ENCODE results near the gene AIFM1.

DNA sequence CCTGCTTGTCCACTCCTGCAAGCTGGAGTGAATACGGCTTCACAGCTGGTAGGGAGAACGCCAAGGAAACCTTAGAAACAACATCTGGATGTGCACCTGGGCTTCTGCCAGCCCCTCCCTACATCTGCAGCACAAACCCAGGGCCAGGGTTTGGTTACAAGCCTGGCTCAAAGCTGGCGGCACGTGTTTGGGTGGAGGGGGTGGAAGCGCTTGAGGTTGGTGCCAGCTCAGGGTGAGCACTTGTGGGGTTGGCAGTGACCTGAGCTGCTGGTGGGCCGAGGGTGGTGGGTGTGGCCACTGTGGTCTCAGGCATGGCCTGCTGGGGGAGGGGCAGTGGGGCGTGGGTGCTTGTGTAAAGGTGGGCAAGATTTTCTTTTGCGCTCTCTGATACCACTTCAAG is 70.9 kb downstream of the AIFM1 start:
- TF ChIP-seq, protein P1, sequence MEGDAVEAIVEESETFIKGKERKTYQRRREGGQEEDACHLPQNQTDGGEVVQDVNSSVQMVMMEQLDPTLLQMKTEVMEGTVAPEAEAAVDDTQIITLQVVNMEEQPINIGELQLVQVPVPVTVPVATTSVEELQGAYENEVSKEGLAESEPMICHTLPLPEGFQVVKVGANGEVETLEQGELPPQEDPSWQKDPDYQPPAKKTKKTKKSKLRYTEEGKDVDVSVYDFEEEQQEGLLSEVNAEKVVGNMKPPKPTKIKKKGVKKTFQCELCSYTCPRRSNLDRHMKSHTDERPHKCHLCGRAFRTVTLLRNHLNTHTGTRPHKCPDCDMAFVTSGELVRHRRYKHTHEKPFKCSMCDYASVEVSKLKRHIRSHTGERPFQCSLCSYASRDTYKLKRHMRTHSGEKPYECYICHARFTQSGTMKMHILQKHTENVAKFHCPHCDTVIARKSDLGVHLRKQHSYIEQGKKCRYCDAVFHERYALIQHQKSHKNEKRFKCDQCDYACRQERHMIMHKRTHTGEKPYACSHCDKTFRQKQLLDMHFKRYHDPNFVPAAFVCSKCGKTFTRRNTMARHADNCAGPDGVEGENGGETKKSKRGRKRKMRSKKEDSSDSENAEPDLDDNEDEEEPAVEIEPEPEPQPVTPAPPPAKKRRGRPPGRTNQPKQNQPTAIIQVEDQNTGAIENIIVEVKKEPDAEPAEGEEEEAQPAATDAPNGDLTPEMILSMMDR (conservative IDR thresholded peaks at IDR 0.05; ENCODE audit: low read depth in 2 of 2) = no peak
- TF ChIP-seq POLR2AphosphoS5 (IDR thresholded peaks at IDR 0.05; ENCODE audit: low read depth) (no peak), EZH2 (IDR thresholded peaks at IDR 0.05; ENCODE audit: low read depth, unreplicated experiment) (no peak), NANOG (IDR thresholded peaks at IDR 0.05; ENCODE audit: borderline replicate concordance) (no peak), JUNB (IDR thresholded peaks at IDR 0.05; ENCODE audit: unreplicated experiment) (no peak), EZH2phosphoT487 (IDR thresholded peaks at IDR 0.05; ENCODE audit: unreplicated experiment) (no peak)
- TF ChIP-seq, protein P2, sequence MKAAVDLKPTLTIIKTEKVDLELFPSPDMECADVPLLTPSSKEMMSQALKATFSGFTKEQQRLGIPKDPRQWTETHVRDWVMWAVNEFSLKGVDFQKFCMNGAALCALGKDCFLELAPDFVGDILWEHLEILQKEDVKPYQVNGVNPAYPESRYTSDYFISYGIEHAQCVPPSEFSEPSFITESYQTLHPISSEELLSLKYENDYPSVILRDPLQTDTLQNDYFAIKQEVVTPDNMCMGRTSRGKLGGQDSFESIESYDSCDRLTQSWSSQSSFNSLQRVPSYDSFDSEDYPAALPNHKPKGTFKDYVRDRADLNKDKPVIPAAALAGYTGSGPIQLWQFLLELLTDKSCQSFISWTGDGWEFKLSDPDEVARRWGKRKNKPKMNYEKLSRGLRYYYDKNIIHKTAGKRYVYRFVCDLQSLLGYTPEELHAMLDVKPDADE (IDR thresholded peaks at IDR 0.05) = no peak
- TF ChIP-seq, protein P3, sequence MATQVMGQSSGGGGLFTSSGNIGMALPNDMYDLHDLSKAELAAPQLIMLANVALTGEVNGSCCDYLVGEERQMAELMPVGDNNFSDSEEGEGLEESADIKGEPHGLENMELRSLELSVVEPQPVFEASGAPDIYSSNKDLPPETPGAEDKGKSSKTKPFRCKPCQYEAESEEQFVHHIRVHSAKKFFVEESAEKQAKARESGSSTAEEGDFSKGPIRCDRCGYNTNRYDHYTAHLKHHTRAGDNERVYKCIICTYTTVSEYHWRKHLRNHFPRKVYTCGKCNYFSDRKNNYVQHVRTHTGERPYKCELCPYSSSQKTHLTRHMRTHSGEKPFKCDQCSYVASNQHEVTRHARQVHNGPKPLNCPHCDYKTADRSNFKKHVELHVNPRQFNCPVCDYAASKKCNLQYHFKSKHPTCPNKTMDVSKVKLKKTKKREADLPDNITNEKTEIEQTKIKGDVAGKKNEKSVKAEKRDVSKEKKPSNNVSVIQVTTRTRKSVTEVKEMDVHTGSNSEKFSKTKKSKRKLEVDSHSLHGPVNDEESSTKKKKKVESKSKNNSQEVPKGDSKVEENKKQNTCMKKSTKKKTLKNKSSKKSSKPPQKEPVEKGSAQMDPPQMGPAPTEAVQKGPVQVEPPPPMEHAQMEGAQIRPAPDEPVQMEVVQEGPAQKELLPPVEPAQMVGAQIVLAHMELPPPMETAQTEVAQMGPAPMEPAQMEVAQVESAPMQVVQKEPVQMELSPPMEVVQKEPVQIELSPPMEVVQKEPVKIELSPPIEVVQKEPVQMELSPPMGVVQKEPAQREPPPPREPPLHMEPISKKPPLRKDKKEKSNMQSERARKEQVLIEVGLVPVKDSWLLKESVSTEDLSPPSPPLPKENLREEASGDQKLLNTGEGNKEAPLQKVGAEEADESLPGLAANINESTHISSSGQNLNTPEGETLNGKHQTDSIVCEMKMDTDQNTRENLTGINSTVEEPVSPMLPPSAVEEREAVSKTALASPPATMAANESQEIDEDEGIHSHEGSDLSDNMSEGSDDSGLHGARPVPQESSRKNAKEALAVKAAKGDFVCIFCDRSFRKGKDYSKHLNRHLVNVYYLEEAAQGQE (IDR thresholded peaks at IDR 0.05; ENCODE audit: unreplicated experiment) = no peak

All from GM23338 (cell line).